T-helper 2 cell (primary cell): Measurements from ENCODE around the gene LRRC4B.
"Not testable (repeated sequence)": the region's sequence is repeated elsewhere in the genome, so short reads cannot be mapped to it uniquely, and the experiment has no call there.

Experiments
- DNase-seq, 5 experiments: peaks; one replicate each; pipeline versions ENCODE4 v3.0.0 to v3.0.0-alpha.2; 2012 to 2022

Gene LRRC4B

GRCh38 chr19:50485284-50485955 lies 82.8 kb downstream of the LRRC4B start:
- no peak for DNase-seq

DNA sequence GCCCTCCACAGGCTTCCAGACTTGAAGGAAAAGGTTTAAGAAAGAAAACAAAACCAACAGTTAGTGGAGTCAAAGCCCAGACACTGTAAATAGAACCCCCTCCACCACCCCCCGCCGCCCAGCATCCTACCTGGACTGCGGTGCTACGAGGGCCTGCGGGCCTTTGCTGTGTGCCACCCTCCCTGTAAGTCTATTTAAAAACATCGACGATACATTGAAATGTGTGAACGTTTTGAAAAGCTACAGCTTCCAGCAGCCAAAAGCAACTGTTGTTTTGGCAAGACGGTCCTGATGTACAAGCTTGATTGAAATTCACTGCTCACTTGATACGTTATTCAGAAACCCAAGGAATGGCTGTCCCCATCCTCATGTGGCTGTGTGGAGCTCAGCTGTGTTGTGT lies 85.3 kb downstream of the LRRC4B start:
- no peak for DNase-seq

GRCh38 chr19:50482271-50482855 lies 85.9 kb downstream of the LRRC4B start:
- DNase-seq, result no peak

- no peak for DNase-seq
Measured at GRCh38 chr19:50481351-50482149, 86.7 kb downstream of the LRRC4B start.

- DNase-seq, result no peak
Measured at GRCh38 chr19:50480281-50481111, 87.7 kb downstream of the LRRC4B start.

DNA sequence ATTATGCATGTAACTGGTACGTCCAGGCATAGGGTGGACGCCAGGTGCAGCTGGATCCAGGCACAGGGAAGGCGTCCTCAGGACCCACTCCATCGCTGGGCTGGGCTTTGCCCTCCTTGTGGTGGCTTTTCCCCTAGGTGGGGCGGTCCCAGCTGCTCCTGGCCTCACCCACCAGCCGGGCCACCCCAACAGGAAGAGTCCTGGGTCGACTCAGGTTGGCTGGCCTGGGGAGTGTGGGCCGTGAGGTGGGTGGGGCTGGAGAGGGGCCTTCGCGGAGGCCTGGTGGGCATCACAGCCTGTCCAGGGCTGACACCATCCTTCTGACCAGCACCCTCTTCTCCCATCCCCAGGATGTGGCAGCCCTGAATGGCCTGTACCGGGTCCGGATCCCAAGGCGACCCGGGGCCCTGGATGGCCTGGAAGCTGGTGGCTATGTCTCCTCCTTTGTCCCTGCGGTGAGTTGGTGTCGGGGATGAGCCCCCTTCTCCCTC lies 88.4 kb downstream of the LRRC4B start:
- no peak for DNase-seq

DNA sequence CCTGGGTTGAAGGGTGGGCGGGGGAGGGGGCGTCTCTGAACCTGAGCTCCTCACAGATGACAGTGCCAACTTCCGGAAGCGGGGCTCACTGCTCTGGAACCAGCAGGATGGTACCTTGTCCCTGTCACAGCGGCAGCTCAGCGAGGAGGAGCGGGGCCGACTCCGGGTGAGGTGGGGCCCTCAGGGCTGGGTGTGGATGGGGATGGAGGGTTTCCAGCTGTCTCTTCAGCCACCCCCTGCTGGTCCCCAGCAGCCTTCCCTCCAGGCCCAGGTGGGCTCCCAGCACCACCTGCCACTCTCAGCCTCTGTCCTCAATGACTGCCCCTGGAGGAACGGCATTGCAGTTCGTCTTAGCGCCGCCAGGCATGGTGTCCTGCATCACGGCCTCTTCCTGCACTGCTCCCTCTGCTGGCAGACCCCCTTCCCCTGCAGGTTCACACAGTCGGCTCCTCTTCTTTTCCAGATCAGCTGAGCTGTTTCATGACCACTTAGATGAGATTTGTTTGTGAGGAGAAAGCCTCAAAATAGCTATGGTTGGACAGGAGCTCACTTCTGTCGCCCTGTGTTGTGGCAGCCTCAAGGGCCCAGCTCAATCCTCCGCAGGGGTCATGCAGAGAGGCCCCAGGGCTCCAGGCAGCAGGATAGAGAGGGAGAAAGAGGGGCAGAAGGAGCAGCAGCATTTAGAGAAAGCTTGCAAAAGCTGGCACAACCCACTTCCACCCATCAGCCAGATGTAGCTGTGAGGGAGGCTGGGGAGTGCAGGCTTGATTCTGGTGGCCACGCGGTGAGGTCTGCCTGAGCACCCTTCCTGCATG lies 89.1 kb downstream of the LRRC4B start:
- no peak for DNase-seq

GRCh38 chr19:50477751-50478515 lies 90.3 kb downstream of the LRRC4B start:
- no peak for DNase-seq

DNA sequence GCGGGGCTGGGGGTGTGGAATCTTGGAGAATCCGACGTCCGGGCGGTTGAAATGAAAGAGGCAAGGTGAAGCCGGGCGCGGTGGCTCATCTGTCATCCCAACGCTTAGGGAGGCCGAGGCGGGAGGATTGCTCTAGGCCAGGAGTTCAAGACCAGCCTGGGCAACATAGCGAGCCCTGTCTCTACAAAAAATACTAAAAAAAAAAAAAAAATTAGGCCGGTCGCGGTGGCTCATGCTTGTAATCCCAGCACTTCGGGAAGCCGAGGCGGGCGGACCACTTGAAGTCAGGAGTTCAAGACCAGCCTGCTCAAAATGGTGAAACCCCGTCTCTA lies 91.4 kb downstream of the LRRC4B start:
- DNase-seq, result no peak

DNA sequence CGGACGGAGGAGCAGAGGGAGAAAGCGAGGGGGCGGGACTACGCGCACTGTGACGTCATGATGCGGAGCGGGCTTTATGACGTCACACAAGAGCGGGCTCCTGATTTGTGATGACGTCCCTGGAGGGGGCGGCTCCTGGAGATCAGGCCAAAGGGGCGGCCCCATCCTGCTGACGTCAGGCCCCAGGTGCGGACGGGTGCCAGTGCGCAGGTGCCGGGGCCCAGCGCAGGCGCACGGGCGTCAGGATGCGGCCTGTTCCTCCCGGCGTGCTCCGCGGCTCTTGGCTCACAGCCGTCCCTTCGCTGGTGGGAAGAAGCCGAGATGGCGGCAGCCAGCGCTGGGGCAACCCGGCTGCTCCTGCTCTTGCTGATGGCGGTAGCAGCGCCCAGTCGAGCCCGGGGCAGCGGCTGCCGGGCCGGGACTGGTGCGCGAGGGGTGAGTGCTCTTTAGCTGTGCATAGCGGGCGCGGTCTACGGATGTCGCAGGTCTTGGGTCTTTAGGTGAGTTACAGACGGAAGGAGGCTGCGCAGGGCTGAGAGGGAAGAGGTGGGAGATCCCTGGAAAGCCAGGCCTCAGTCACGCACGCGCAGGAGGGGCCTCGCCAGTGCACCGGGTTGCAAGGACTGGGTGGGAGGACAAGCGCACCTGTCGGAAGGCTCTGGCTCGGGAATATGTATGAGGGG lies 91.9 kb downstream of the LRRC4B start, which contains the start of the genes EMC10 and GARIN5A:
TSS of gene EMC10 (plus strand) at position 284 of the 683 bp plus-strand sequence. CDS start at position 322, 38 bp downstream.
TSS of gene GARIN5A (minus strand) at position 625 of the 683 bp plus-strand sequence. CDS start at position 165, 460 bp downstream.
- peak; percentile 82 to 98 (median 92) for DNase-seq

GRCh38 chr19:50475736-50476223 lies 92.5 kb downstream of the LRRC4B start:
- no peak for DNase-seq

GRCh38 chr19:50475101-50475568 lies 93.1 kb downstream of the LRRC4B start:
- no peak for DNase-seq

GRCh38 chr19:50473336-50473735 lies 94.9 kb downstream of the LRRC4B start:
- DNase-seq, result not testable (repeated sequence)

- no peak for DNase-seq
Measured at GRCh38 chr19:50468818-50469217, 99.4 kb downstream of the LRRC4B start.

DNA sequence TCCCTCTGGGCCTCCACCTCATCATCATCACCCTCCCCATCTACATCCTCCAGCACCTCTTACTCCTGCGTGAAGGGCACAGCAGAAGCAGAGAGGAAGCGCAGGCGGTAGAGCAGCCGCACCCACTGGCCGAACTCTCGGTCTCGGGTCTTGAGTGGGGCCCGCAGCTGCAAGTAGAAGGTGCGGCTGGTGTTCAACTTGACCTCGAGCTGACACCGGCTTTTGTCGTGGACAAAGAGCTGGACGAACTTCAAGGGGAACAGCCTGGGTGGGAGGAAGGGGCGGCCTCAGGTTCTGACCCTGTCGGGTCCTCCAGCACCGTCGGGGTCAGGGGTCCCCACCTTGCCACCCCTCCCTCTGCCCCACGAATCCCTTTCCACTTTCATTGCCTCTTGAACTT lies 100.7 kb downstream of the LRRC4B start:
- no peak for DNase-seq
